HCT116 (cell line): ENCODE measurements around the gene ACCS.

Source experiments
- EZH2 ChIP-seq: fragments of 200-600 bp; sonication (generic); IDR thresholded peaks from 2 replicates; pipeline ENCODE4 v1.6.1; 2017; ENCODE audit warnings: antibody characterized with exemption, mixed run types
- FOSL1 ChIP-seq: IDR thresholded peaks from 2 replicates; pipeline ENCODE4 v1.6.1; 2012; ENCODE audit warnings: low read depth
- JUND ChIP-seq: IDR thresholded peaks from 2 replicates; pipeline ENCODE4 v1.6.1; 2012
- POLR2A ChIP-seq: IDR thresholded peaks from 2 replicates; pipeline ENCODE4 v1.7.0; 2011; ENCODE audit warnings: borderline replicate concordance; ENCODE audit not compliant: insufficient read depth, insufficient read length; ENCODE audit errors: extremely low read depth
- POLR2AphosphoS5 ChIP-seq: IDR thresholded peaks from 2 replicates; pipeline ENCODE4 v1.6.1; 2011; ENCODE audit warnings: mild to moderate bottlenecking, low read depth, low read length, moderate library complexity
- SIN3A ChIP-seq: IDR thresholded peaks from 2 replicates; pipeline ENCODE4 v1.6.1; 2012; ENCODE audit warnings: low read depth
- SRF ChIP-seq: IDR thresholded peaks from 2 replicates; pipeline ENCODE4 v1.6.1; 2012; ENCODE audit warnings: low read depth
- TF ChIP-seq, protein P1 (sequence below), 3 experiments: fragments of 200-600 bp in 1 of 3; sonication (generic) in 1 of 3; IDR thresholded peaks in 2 of 3; conservative IDR thresholded peaks in 1 of 3; 2 replicates each; pipeline ENCODE4 v1.5.1; 2012 to 2017; ENCODE audit warnings: low read depth in 2 of 3, low read length in 2 of 3, antibody characterized with exemption in 1 of 3, borderline replicate concordance in 1 of 3, control low read depth in 1 of 3, mild to moderate bottlenecking in 1 of 3, mixed read lengths in 1 of 3, mixed run types in 1 of 3, moderate library complexity in 1 of 3; ENCODE audit not compliant: insufficient read depth in 1 of 3
- TF ChIP-seq, protein P2 (sequence below): IDR thresholded peaks from 2 replicates; pipeline ENCODE4 v1.6.1; 2012; ENCODE audit warnings: low read depth
- TF ChIP-seq, protein P3 (sequence below): IDR thresholded peaks from 2 replicates; pipeline ENCODE4 v1.6.1; 2012

DNA sequence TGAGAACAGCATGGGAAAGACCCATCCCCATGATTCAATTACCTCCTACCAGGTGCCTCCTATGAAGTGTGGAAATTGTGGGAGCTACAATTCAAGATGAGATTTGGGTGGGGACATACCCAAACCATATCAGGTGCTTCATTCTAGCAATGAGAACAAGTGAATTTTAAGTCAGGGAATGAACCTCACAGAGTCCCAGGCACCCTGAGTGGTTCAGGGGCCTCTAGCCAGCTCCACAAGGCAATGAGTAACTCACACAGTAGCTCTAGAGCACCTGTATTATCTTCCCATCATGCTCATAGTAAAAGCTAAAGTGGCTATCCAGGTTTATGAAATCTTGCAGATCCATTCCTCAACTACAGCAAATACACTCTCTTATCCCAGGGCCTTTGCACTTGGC is 31.4 kb upstream of the ACCS start:
- TF ChIP-seq, protein P1, sequence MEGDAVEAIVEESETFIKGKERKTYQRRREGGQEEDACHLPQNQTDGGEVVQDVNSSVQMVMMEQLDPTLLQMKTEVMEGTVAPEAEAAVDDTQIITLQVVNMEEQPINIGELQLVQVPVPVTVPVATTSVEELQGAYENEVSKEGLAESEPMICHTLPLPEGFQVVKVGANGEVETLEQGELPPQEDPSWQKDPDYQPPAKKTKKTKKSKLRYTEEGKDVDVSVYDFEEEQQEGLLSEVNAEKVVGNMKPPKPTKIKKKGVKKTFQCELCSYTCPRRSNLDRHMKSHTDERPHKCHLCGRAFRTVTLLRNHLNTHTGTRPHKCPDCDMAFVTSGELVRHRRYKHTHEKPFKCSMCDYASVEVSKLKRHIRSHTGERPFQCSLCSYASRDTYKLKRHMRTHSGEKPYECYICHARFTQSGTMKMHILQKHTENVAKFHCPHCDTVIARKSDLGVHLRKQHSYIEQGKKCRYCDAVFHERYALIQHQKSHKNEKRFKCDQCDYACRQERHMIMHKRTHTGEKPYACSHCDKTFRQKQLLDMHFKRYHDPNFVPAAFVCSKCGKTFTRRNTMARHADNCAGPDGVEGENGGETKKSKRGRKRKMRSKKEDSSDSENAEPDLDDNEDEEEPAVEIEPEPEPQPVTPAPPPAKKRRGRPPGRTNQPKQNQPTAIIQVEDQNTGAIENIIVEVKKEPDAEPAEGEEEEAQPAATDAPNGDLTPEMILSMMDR (IDR thresholded peaks at IDR 0.05 in 2 of 3, conservative IDR thresholded peaks at IDR 0.05 in 1 of 3; ENCODE audit: borderline replicate concordance in 1 of 3, insufficient read depth in 1 of 3, low read depth in 2 of 3, low read length in 2 of 3) = no peak
- TF ChIP-seq, protein P2, sequence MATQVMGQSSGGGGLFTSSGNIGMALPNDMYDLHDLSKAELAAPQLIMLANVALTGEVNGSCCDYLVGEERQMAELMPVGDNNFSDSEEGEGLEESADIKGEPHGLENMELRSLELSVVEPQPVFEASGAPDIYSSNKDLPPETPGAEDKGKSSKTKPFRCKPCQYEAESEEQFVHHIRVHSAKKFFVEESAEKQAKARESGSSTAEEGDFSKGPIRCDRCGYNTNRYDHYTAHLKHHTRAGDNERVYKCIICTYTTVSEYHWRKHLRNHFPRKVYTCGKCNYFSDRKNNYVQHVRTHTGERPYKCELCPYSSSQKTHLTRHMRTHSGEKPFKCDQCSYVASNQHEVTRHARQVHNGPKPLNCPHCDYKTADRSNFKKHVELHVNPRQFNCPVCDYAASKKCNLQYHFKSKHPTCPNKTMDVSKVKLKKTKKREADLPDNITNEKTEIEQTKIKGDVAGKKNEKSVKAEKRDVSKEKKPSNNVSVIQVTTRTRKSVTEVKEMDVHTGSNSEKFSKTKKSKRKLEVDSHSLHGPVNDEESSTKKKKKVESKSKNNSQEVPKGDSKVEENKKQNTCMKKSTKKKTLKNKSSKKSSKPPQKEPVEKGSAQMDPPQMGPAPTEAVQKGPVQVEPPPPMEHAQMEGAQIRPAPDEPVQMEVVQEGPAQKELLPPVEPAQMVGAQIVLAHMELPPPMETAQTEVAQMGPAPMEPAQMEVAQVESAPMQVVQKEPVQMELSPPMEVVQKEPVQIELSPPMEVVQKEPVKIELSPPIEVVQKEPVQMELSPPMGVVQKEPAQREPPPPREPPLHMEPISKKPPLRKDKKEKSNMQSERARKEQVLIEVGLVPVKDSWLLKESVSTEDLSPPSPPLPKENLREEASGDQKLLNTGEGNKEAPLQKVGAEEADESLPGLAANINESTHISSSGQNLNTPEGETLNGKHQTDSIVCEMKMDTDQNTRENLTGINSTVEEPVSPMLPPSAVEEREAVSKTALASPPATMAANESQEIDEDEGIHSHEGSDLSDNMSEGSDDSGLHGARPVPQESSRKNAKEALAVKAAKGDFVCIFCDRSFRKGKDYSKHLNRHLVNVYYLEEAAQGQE = no peak
- TF ChIP-seq JUND = no peak
- TF ChIP-seq EZH2 = no peak
- TF ChIP-seq, protein P3, sequence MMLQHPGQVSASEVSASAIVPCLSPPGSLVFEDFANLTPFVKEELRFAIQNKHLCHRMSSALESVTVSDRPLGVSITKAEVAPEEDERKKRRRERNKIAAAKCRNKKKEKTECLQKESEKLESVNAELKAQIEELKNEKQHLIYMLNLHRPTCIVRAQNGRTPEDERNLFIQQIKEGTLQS = no peak
- no peak for TF ChIP-seq POLR2A
- no peak for TF ChIP-seq POLR2AphosphoS5
- no peak for TF ChIP-seq FOSL1
- no peak for TF ChIP-seq SIN3A
- TF ChIP-seq SRF = no peak
